Suprapubic skin (tissue), 4 donors: ENCODE results near the gene PCDHGB7. TPM values are rescaled to one million over a fixed set of nuclear protein-coding genes. Genes with fewer than 3 reads are reported as not detected.
"Not testable (repeated sequence)": the region's sequence is repeated elsewhere in the genome, so short reads cannot be mapped to it uniquely, and the experiment has no call there.

Source experiments
- DNase-seq, 2 donors: peaks; one replicate each; pipeline ENCODE4 v3.0.0-alpha.2; 2019; ENCODE audit warnings: low spot score in 2 of 2
- H3K27ac ChIP-seq: fragments of 200-600 bp; sonication (generic); one replicate; pipeline ENCODE4 v1.5.1; 2019
- H3K27me3 ChIP-seq: fragments of 200-600 bp; sonication (generic); one replicate; pipeline ENCODE4 v1.5.1; 2019
- H3K36me3 ChIP-seq: fragments of 200-600 bp; sonication (generic); one replicate; pipeline ENCODE4 v1.5.1; 2019
- H3K4me1 ChIP-seq: fragments of 200-600 bp; sonication (generic); one replicate; pipeline ENCODE4 v1.5.1; 2019
- H3K4me3 ChIP-seq: fragments of 200-600 bp; sonication (generic); one replicate; pipeline ENCODE4 v1.5.1; 2019; ENCODE audit warnings: mild to moderate bottlenecking
- H3K9me3 ChIP-seq: fragments of 200-600 bp; sonication (generic); one replicate; pipeline ENCODE4 v1.5.1; 2019
- CTCF ChIP-seq, 2 donors: fragments of 200-600 bp in 1 of 2; fragments of 450-650 bp in 1 of 2; sonication (generic) in 1 of 2; IDR thresholded peaks; one replicate each; pipeline ENCODE4 v1.5.1; 2016 to 2019; ENCODE audit warnings: antibody characterized with exemption in 2 of 2, mild to moderate bottlenecking in 1 of 2, moderate library complexity in 1 of 2
- EP300 ChIP-seq: sonication (generic); formaldehyde crosslinking; IDR thresholded peaks from one replicate; pipeline ENCODE4 v1.6.1; 2017; ENCODE audit warnings: antibody characterized with exemption
- POLR2A ChIP-seq, 2 donors: fragments of 450-650 bp; IDR thresholded peaks; one replicate each; pipeline ENCODE4 v1.6.1; 2017; ENCODE audit warnings: antibody characterized with exemption in 2 of 2, mild to moderate bottlenecking in 2 of 2, moderate library complexity in 2 of 2
- POLR2AphosphoS5 ChIP-seq, 3 donors: sonication (generic); formaldehyde crosslinking; IDR thresholded peaks; one replicate each; pipeline ENCODE4 v1.6.1; 2017; ENCODE audit warnings: antibody characterized with exemption in 3 of 3
- WGBS: methylation state at CpG from one replicate; pipeline ENCODE4 v1.1.5; 2018; 5-methylcytosine and 5-hydroxymethylcytosine counted together
- total RNA-seq, 4 donors: library from RNA; depleted of rRNA; stranded (reverse); fragments of >200 nt; gene quantifications; one replicate each; pipeline ENCODE4 v1.1.0, GENCODE V29; 2016

The PCDHGB7 gene
- total RNA-seq, 4 donors from 2014 or later, result 9.2 to 18.3 (median 9.9) TPM

DNA sequence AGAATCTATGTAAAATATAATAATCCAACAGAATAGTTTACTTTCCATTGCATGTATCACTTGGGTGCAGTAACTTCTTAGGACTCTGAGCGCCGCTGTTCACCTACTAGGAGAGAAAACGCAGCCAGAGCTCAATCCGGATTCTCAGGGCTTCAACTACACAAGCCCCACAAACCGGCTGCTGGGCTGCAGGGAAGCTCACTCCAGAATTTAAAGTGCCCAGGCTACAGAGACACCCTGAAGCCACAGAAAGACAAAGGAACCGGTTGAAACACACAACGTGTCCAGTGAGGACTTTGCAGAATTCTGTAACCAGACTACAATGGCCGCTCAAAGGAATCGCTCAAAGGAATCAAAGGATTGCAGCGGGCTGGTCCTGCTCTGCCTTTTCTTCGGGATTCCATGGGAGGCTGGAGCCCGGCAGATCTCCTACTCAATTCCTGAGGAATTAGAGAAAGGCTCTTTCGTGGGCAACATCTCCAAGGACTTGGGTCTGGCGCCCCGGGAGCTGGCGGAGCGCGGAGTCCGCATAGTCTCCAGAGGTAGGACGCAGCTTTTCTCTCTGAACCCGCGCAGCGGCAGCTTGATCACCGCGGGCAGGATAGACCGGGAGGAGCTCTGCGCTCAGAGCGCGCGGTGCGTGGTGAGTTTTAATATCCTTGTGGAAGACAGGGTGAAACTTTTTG is 4.5 kb upstream of the PCDHGB7 start, which contains the start of gene PCDHGA10:
TSS of gene PCDHGA10 (plus strand) at position 134 of the 686 bp plus-strand sequence. CDS start at position 323, 189 bp downstream.
- peaks cover 3% of the 10 kb centered on the region for H3K27me3 ChIP-seq
- H3K4me1 ChIP-seq, result no peaks in the 10 kb centered on the region
- peaks cover 52% of the 10 kb centered on the region for H3K9me3 ChIP-seq
- TF ChIP-seq POLR2AphosphoS5 (IDR thresholded peaks at IDR 0.05) (no peak), CTCF (IDR thresholded peaks at IDR 0.05) (peak; percentile 17 to 47)
- WGBS, result 20% methylated on average over 28 of the region's 31 CpGs
- no peak within 1 kb of the TSS for H3K27ac ChIP-seq
- H3K4me3 ChIP-seq, result peak within 1 kb of the TSS; percentile 36
- no peaks in the 10 kb centered on the region for H3K36me3 ChIP-seq
- DNase-seq, result no peak

DNA sequence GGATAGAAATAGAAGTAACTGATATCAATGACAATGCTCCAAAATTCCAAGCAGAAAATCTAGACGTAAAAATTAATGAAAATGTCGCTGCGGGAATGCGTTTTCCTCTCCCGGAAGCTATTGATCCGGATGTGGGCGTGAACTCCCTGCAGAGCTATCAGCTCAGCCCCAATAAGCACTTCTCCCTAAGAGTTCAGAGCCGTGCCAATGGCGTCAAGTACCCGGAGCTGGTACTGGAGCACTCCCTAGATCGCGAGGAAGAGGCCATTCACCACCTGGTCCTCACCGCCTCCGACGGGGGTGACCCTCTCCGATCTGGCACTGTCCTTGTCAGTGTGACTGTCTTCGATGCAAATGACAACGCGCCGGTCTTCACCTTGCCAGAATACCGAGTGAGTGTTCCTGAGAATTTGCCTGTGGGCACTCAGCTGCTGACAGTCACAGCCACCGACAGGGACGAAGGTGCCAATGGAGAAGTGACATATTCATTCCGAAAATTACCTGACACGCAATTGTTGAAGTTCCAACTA is 3.9 kb upstream of the PCDHGB7 start:
- Histone ChIP-seq H3K27me3 (peaks cover 3% of the 10 kb centered on the region), H3K4me3 (peak overlapping the region; percentile 36), H3K36me3 (no peaks in the 10 kb centered on the region), H3K4me1 (no peaks in the 10 kb centered on the region), H3K27ac (no peak overlapping the region), H3K9me3 (peaks cover 57% of the 10 kb centered on the region)
- DNase-seq, result no peak
- TF ChIP-seq POLR2A (IDR thresholded peaks at IDR 0.05) (no peak), EP300 (no peak), POLR2AphosphoS5 (IDR thresholded peaks at IDR 0.05) (no peak)
- WGBS, result 16% methylated on average over 20 of the region's 25 CpGs

- not testable (repeated sequence) for H3K27ac ChIP-seq, H3K36me3 ChIP-seq, H3K4me1 ChIP-seq, H3K27me3 ChIP-seq, DNase-seq, H3K4me3 ChIP-seq
- WGBS, result 26% methylated on average over 23 of the region's 46 CpGs
- H3K9me3 ChIP-seq, result peaks cover 62% of the 10 kb centered on the region
Measured at GRCh38 chr5:141414548-141415274, 2.8 kb upstream of the PCDHGB7 start.

DNA sequence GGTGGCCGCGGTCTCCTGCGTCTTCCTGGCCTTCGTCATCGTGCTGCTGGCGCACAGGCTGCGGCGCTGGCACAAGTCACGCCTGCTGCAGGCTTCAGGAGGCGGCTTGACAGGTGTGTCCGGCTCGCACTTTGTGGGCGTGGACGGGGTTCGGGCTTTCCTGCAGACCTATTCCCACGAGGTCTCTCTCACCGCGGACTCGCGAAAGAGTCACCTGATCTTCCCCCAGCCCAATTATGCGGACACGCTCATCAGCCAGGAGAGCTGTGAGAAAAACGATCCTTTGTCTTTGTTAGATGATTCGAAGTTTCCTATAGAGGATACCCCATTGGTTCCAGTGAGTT is 2.2 kb upstream of the PCDHGB7 start:
- not testable (repeated sequence) for DNase-seq, H3K4me3 ChIP-seq, H3K36me3 ChIP-seq, H3K27me3 ChIP-seq, H3K27ac ChIP-seq, H3K4me1 ChIP-seq
- peaks cover 62% of the 10 kb centered on the region for H3K9me3 ChIP-seq
- 27% methylated on average over 23 of the region's 24 CpGs for WGBS

- 32% methylated on average over 15 of the region's 74 CpGs for WGBS
- no peaks in the 10 kb centered on the region for H3K4me1 ChIP-seq
- no peaks in the 10 kb centered on the region for H3K27me3 ChIP-seq
- no peak for DNase-seq
- peaks cover 70% of the 10 kb centered on the region for H3K9me3 ChIP-seq
- no peak overlapping the region for H3K4me3 ChIP-seq
- TF ChIP-seq POLR2A (IDR thresholded peaks at IDR 0.05) (no peak), CTCF (IDR thresholded peaks at IDR 0.05) (no peak), POLR2AphosphoS5 (IDR thresholded peaks at IDR 0.05) (no peak), EP300 (no peak)
- no peaks in the 10 kb centered on the region for H3K36me3 ChIP-seq
- H3K27ac ChIP-seq, result no peak overlapping the region
Measured at GRCh38 chr5:141419074-141419880, 1.8 kb downstream of the PCDHGB7 start.

DNA sequence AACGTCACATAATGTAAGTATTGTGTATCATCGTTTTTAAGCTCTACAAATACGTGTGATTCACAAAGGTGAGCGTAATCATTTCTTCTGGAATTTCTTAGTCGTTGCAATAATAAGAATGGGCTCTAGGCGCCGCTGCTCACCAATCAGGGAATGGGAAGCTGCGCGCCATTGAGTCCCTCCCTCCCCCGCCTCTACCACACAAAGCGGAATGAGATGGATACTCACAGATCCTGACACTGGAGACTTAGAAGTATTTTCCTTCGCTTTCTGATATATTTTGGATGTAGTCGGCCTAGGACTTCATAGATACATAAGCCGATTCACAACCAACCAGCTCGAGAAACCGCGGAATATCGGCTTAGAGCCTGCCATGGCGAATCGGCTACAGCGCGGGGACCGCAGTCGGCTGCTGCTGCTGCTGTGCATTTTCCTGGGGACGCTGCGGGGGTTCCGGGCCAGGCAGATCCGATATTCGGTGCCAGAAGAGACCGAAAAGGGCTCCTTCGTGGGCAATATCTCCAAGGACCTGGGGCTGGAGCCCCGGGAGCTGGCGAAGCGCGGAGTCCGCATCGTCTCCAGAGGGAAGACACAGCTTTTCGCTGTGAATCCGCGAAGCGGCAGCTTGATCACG is 3.5 kb downstream of the PCDHGB7 start, which contains the start of gene PCDHGA11:
TSS of gene PCDHGA11 (plus strand) at position 197 of the 634 bp plus-strand sequence. CDS start at position 374, 177 bp downstream.
- TF ChIP-seq POLR2AphosphoS5 (IDR thresholded peaks at IDR 0.05) (no peak), CTCF (IDR thresholded peaks at IDR 0.05) (peak in 1 of 2 donors; percentile 13)
- Histone ChIP-seq H3K36me3 (no peaks in the 10 kb centered on the region), H3K4me1 (no peaks in the 10 kb centered on the region), H3K27ac (no peak within 1 kb of the TSS), H3K27me3 (no peaks in the 10 kb centered on the region), H3K9me3 (peaks cover 64% of the 10 kb centered on the region), H3K4me3 (peak within 1 kb of the TSS; percentile 36)
- DNase-seq, result no peak
- 18% methylated on average over 40 of the region's 42 CpGs for WGBS
